Measurements from ENCODE around the gene EPS8L1. TPM values are rescaled to one million over a fixed set of nuclear protein-coding genes. Genes with fewer than 3 reads are reported as not detected.
"Not testable (repeated sequence)": the region's sequence is repeated elsewhere in the genome, so short reads cannot be mapped to it uniquely, and the experiment has no call there.

The EPS8L1 gene
- total RNA-seq, 1 donor from 2014 or later, result 0.58 TPM

GRCh38 chr19:55048446-55048845 lies 27.2 kb upstream of the EPS8L1 start:
- no peak for DNase-seq (ENCODE audit: low spot score)

GRCh38 chr19:55050749-55051532 lies 24.7 kb upstream of the EPS8L1 start:
- no peak for DNase-seq (ENCODE audit: low spot score)

GRCh38 chr19:55053735-55054134 lies 21.9 kb upstream of the EPS8L1 start:
- DNase-seq (ENCODE audit: low spot score), result no peak

DNA sequence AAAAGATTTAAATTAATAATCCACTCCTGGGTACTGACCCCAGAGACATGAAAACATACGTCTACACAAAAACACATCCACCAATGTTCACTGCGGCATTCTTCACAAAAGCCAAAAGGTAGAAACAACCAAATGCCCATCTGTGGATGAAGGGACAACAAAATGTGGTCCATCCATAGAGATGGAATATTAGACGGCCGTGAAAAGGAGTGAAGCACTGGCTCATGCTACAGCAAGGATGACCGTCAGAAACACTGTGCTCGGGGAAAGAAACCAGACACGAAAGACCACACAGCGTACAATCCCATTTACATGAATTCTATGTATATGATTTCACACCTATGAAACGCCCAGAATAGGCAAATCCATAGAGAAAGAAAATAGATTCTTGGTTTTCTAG lies 18.8 kb upstream of the EPS8L1 start:
- no peak for DNase-seq (ENCODE audit: low spot score)

DNA sequence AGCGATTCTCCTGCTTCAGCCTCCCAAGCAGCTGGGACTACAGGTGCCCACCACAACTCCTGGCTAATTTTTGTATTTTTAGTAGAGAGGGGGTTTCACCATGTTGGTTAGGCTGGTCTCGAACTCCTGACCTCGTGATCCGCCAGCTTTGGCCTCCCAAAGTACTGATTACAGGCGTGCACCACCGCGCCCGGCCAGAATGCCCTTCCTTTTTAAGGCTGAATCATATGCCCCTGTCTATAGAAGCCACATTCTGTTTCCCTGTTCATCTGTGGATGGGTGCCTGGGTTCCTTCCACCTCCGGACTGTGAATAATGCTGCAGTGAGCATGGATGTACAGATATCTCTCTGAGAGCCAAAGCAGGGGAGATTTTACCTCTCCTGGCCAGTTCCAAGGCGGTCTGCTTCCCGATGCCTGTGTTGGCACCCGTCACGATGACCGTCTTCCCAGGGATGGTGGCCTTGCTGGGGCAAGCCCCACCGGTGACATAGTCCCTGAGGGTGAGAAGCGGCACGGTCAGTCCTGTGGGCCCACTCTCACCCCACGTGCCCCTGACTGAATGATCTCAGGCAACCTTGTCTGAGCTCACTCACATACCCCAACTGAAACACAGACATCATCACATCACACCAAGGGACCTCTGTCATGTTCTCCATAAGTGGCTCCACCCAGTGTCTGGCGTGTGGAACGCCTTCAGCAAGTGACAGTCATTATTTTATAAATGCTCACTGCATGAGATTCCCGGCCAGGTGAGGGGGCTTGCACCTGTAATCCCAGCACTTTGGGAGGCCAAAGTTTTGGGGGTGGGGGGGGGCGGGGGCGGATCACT lies 16.7 kb upstream of the EPS8L1 start:
- no peak for DNase-seq (ENCODE audit: low spot score)

DNA sequence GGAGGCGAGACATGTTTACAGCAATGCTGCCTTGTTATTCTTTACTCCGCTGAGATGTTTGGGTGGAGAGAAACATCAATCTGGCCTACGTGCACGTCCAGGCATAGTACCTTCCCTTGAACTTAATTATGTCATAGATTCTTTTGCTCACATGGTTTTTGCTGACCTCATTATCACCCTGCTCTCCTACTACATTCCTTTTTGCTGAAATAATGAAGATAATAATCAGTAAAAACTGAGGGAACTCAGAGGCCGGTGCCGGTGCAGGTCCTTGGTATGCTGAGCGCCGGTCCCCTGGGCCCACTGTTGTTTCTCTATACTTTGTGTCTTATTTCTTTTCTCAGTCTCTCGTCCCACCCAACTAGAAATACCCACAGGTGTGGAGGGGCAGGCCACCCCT lies 15.4 kb upstream of the EPS8L1 start:
- not testable (repeated sequence) for DNase-seq (ENCODE audit: low spot score)

- DNase-seq (ENCODE audit: low spot score), result peak; percentile 98
Observed at GRCh38 chr19:55062735-55063491, 12.8 kb upstream of the EPS8L1 start, which contains the start of gene RDH13. TSS of gene RDH13 (minus strand) at chr19:55063148. CDS start at chr19:55063032, 116 bp downstream.

GRCh38 chr19:55063492-55063843 lies 12.2 kb upstream of the EPS8L1 start:
- no peak for DNase-seq (ENCODE audit: low spot score)

DNA sequence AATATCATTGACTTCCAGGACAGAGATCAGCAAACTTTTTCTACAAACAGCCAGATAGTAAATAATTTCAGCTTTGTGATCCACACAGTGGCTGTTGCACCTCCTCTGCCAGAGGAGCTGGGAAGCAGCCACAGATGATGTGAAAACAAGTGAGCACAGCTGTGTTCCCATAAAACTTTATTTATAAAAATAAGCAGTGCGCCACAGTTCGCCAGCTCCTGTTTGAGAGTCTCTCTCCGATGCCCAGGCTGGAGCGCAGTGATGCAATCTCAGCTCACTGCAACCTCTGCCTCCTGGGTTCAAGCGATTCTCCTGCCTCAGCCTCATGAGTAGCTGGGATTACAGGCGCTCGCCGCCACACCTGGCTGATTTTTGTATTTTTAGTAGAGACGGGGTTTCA lies 10.2 kb upstream of the EPS8L1 start:
- DNase-seq (ENCODE audit: low spot score), result not testable (repeated sequence)

GRCh38 chr19:55066107-55066709 lies 9.5 kb upstream of the EPS8L1 start:
- DNase-seq (ENCODE audit: low spot score), result no peak

GRCh38 chr19:55067869-55068268 lies 7.8 kb upstream of the EPS8L1 start:
- DNase-seq (ENCODE audit: low spot score), result no peak

DNA sequence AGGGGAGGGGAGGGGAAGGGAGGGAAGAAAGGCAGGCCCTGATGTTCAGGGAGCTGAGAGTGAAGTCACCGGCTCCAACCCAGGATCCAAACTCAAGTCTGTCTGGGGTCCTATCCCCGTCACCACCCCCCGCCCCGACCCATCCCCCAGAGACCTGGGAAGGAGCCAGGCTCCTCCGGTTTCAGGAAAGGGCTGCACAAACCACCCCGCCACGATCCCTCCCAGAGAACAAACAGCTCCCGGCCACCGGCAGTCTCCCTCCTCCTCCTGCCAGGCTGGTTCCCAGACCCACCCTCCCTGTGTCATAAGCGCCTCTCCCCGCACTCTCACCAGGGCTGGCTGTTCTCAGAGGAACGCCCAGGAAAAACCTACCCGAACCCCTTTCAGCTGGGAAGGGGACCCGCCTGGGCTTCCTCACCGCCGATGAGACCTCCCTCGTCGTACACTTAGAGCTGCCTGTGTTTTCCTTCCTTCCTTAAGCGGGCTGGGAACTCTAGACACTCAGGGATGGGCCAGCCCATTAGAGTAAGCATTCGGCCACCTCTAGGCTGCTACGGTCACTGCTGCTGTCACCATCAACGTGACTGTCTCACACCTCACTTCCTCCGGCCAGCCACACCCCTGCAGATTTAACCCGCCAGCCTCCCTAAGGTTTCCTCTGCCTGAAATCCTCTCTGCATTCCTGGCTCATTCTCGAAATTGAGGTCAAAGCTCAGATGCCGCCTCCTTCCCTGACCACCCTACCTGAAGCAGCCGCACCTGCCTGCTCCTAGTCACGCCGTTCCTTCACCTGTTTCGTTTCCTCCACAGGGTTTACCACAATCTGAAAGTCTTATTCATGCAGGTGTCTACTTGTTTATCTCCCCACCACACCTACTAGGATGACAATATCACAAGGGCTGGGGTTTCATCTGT lies 6.5 kb upstream of the EPS8L1 start:
- DNase-seq (ENCODE audit: low spot score), result no peak

GRCh38 chr19:55069865-55070197 lies 5.8 kb upstream of the EPS8L1 start:
- DNase-seq (ENCODE audit: low spot score), result no peak

GRCh38 chr19:55070466-55071128 lies 5.1 kb upstream of the EPS8L1 start:
- no peak for DNase-seq (ENCODE audit: low spot score)

DNA sequence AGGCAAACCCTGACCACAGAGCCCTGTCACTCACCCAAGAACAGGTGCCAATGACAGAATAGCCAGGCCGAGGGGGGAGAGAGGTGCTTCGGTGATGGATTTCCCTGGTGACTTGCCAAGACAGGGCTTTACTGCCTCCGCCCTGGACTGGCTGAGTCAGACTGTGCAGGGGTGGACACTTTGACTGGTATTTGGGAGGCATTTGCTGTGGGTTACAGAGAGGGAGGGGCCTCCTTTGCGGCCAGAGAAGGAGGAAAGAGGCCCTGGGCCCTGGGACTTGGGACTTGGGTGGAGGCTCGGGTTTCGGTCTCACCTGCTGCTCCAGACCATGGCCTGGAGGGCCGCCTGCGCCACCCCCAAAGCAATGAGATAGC lies 4.6 kb upstream of the EPS8L1 start:
- no peak for DNase-seq (ENCODE audit: low spot score)

- DNase-seq (ENCODE audit: low spot score), result no peak
Observed at GRCh38 chr19:55071913-55072312, 3.8 kb upstream of the EPS8L1 start.

- DNase-seq (ENCODE audit: low spot score), result no peak
Observed at GRCh38 chr19:55076321-55076720, 652 bp downstream of the EPS8L1 start.

DNA sequence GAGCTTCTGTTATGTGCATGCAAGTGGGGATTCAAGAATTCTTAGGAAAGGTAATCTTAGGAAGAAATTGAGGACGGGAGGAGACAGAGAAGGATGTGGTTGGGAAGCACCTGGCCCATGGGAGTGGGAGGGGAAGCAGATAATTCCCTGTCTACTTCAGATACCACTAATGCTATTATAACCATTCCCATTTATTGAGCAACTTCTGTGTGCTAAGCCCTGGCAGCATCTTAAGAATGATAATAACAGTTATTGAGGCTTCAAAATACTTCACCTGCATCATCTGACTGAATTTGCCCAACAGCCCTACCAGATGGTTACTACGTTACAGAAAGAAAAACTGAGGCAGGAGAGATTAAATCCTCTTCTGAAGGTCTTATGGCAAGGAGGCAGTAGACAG lies 1.4 kb downstream of the EPS8L1 start:
- no peak for DNase-seq (ENCODE audit: low spot score)

- no peak for DNase-seq (ENCODE audit: low spot score)
Observed at GRCh38 chr19:55078996-55079395, 3.3 kb downstream of the EPS8L1 start.
